T-cell (primary cell): Measurements from ENCODE around the gene LIN28A. TPM values are rescaled to one million over a fixed set of nuclear protein-coding genes. Genes with fewer than 3 reads are reported as not detected.

Source experiments
- ATAC-seq, 4 experiments: fragments of 200-7000 bp in 3 of 4; fragments of 150-1000 bp in 1 of 4; cut with Tn5 transposase; replicated peaks in 1 of 4; 1 replicate in 3 of 4; 2 replicates in 1 of 4; pipeline ENCODE4 v1.10.0; 2021; ENCODE audit warnings: moderate library complexity in 3 of 4, mild to moderate bottlenecking in 2 of 4, moderate number of reproducible peaks in 1 of 4
- CTCF ChIA-PET, 2 donors: fragments of 300-600 bp; sonication (Branson Sonifier 250); formaldehyde crosslinking; loops; one replicate each; lab custom pipeline; 2022; ENCODE audit warnings: antibody characterized with exemption in 2 of 2; lab: Charles Lee
- POLR2A ChIA-PET, 2 donors: fragments of 300-600 bp; sonication (Branson Sonifier 250); formaldehyde crosslinking; loops; one replicate each; lab custom pipeline; 2022; ENCODE audit warnings: antibody characterized with exemption in 2 of 2; lab: Charles Lee
- DNase-seq, 35 experiments: peaks; one replicate each; pipeline versions ENCODE4 v3.0.0 to v3.0.0-alpha.2; 2013 to 2023
- H3K27ac ChIP-seq: one replicate; pipeline ENCODE4 v1.5.1; 2013; ENCODE audit warnings: low read length
- H3K27me3 ChIP-seq, 2 experiments: replicated peaks in 1 of 2; 1 replicate in 1 of 2; 2 replicates in 1 of 2; pipeline versions ENCODE4 v1.6.1 to v1.7.0; 2013; ENCODE audit warnings: low read length in 1 of 2, mixed read lengths in 1 of 2; ENCODE audit not compliant: control insufficient read depth in 2 of 2, insufficient read depth in 2 of 2; ENCODE audit errors: extremely low read depth in 1 of 2
- H3K36me3 ChIP-seq, 2 donors: 1 replicate in 1 of 2; 2 replicates in 1 of 2; pipeline versions ENCODE4 v1.6.1 to v1.7.0; 2013; ENCODE audit warnings: low read length in 1 of 2; ENCODE audit not compliant: control insufficient read depth in 2 of 2, insufficient read depth in 1 of 2; ENCODE audit errors: extremely low read depth in 1 of 2
- H3K4me1 ChIP-seq, 2 experiments: 1 replicate in 1 of 2; 2 replicates in 1 of 2; pipeline versions ENCODE4 v1.6.1 to v1.7.0; 2013; ENCODE audit warnings: low read length in 2 of 2, mixed read lengths in 1 of 2; ENCODE audit not compliant: insufficient read depth in 2 of 2, control insufficient read depth in 1 of 2; ENCODE audit errors: extremely low read depth in 1 of 2
- H3K4me3 ChIP-seq, 2 donors: 1 replicate in 1 of 2; 2 replicates in 1 of 2; pipeline versions ENCODE4 v1.5.1 to v1.7.0; 2013; ENCODE audit warnings: mild to moderate bottlenecking in 2 of 2, low read length in 1 of 2, moderate library complexity in 1 of 2; ENCODE audit not compliant: control insufficient read depth in 1 of 2; ENCODE audit errors: extremely low read depth in 1 of 2
- H3K9me3 ChIP-seq: 2 replicates; pipeline ENCODE4 v1.7.0; 2013
- H3K27ac Mint-ChIP-seq, 2 donors: one replicate each; pipeline ENCODE4 v1.8.0; 2020 to 2021; ENCODE audit warnings: mild to moderate bottlenecking in 2 of 2, mixed read lengths in 2 of 2
- H3K27me3 Mint-ChIP-seq, 2 donors: one replicate each; pipeline ENCODE4 v1.8.0; 2021 to 2022; ENCODE audit warnings: mixed read lengths in 2 of 2
- H3K36me3 Mint-ChIP-seq: one replicate; pipeline ENCODE4 v1.8.0; 2021; ENCODE audit warnings: mixed read lengths
- H3K4me1 Mint-ChIP-seq, 3 donors: one replicate each; pipeline ENCODE4 v1.8.0; 2020 to 2022; ENCODE audit warnings: mixed read lengths in 3 of 3, mild to moderate bottlenecking in 1 of 3
- H3K4me3 Mint-ChIP-seq, 3 donors: one replicate each; pipeline ENCODE4 v1.8.0; 2020 to 2022; ENCODE audit warnings: mild to moderate bottlenecking in 3 of 3, mixed read lengths in 3 of 3, moderate library complexity in 3 of 3
- H3K9me3 Mint-ChIP-seq, 3 donors: one replicate each; pipeline ENCODE4 v1.8.0; 2020 to 2022; ENCODE audit warnings: mixed read lengths in 3 of 3
- WGBS: methylation state at CpG from one replicate; pipeline ENCODE4 v1.1.5; 2013; ENCODE audit warnings: missing lambda C conversion rate; ENCODE audit not compliant: insufficient coverage; 5-methylcytosine and 5-hydroxymethylcytosine counted together
- total RNA-seq, 35 experiments: library from RNA in 6 of 35; stranded (reverse) in 6 of 35; fragments of 120-200 nt in 1 of 35; gene quantifications; one replicate each; pipeline versions ENCODE4 v1.2.1 to v1.2.4 and lab custom pipeline; 2013 to 2026

The LIN28A gene
- total RNA-seq, 5 donors from 2014 or later (not counting 1 experiment from before 2014, with no cell fraction given) = 0.95 to 1.3 (median 1.1) TPM; not detected in 2

DNA sequence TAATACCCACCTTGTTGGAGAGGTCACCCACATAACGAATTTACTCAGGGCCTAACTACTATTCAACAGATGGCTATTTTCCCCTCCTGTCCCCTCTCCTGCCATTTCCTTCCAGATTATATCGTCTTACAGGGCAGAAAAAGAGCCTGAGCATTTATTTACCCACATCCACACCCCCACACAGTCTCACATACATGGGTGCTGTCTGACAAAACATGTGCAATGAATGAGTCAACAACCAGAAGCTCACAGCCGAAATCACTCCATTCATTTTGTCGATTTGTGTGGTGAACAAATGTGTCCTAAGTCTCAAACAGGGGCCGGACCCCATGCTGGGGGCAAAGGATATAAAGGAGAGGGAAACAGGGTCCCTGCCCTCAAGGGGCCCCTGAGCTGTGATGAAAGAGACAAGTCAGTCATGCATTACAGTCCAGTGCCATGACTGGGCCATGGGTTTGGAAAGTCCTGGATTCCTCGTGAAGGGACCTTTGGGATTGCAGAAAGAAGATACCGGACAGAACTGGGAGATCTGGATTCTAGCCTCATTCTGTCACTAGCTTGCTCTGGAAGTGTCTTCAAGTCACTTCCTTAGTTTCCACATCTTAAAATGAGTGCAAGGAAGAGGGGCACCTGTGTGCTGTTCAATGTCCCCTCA, 21.7 kb upstream of the LIN28A start:
- H3K36me3 ChIP-seq = no peaks in the 10 kb centered on the region
- peaks cover 5 to 47% of the 10 kb centered on the region in 2 experiments for H3K4me1 ChIP-seq
- H3K4me3 Mint-ChIP-seq = no peak overlapping the region
- H3K27ac Mint-ChIP-seq = peak overlapping the region in 1 of 2 donors; percentile 44
- H3K9me3 ChIP-seq = no peaks in the 10 kb centered on the region
- H3K9me3 Mint-ChIP-seq = no peaks in the 10 kb centered on the region
- ATAC-seq = no peak
- no peak overlapping the region for H3K4me3 ChIP-seq
- WGBS = 78% methylated on average over 3 of the region's 7 CpGs
- H3K4me1 Mint-ChIP-seq = peaks cover 43 to 57% (median 48%) of the 10 kb centered on the region in 3 donors
- CTCF ChIA-PET = interaction anchor here in 1 of 2 donors (0.6 kb wide), 2 partner anchors 92 to 482 kb away, joined by 6 read pairs; no protein-coding TSS in a partner anchor
- no peak for DNase-seq
- H3K27ac ChIP-seq = no peak overlapping the region
- H3K27me3 Mint-ChIP-seq = no peaks in the 10 kb centered on the region
- POLR2A ChIA-PET = interaction anchor here in 1 of 2 donors (0.6 kb wide), 1 partner anchor 454 kb away, joined by 3 read pairs; no protein-coding TSS in a partner anchor
- no peaks in the 10 kb centered on the region for H3K27me3 ChIP-seq
- H3K36me3 Mint-ChIP-seq = no peaks in the 10 kb centered on the region

DNA sequence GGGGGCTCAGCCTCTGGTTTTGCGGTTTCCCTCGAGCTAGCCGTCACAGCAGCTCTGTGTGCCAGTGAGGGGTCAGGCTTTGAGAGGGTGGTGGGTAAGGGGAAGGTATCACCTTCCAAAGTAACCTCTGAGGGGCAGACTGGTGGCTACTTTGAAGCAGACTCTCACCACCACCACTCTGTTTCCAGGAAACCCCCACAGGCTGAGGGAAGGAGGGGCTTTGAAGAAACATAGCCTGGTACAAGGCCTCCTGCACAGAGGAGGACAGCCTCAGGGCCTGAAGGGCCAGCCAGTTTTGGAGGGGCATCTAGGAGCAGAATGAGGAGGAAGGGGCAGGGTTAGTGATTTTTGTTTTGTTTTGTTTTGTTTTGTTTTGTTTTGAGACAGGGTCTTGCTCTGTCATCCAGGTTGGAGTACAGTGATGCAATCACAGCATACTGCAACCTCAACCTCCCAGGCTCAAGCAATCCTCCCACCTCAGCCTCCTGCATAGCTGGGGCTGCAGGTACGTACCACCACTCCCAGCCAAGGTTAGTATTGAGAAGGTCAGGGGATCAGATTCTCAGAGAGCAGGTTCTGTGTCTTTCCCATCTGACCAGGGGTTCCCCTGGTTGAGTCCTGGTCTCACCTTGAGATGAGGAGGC, 20.9 kb upstream of the LIN28A start:
- H3K36me3 Mint-ChIP-seq = no peaks in the 10 kb centered on the region
- no peak overlapping the region for H3K4me3 Mint-ChIP-seq
- WGBS = no CpG with 5 or more reads among the region's 4 CpGs

DNA sequence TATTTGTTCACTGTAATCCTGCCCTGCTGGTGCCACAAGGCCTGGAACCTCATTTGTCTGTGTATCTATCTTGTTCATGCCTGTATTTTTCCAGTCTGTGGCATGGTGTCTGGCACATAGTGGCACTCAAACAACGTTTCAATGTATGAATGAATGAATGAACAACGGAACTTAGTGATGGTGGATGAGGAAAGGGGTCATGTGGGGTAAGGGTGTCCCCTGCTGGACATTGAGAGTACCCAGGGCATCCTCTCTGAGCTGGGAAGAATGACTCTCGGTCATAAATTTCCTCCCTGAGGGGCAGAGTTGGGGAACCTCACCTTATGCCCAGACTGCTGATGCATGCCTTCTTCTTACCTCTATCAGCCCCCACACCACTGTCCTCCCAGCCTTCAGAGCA, 19.2 kb upstream of the LIN28A start:
- H3K4me1 Mint-ChIP-seq = peaks cover 27 to 39% (median 31%) of the 10 kb centered on the region in 3 donors

More for the DNA sequence above, 20.9 kb upstream of the LIN28A start:
- no peak overlapping the region for H3K27ac ChIP-seq
- Mint-ChIP-seq H3K9me3 (no peaks in the 10 kb centered on the region), H3K27me3 (no peaks in the 10 kb centered on the region), H3K27ac (no peak overlapping the region), H3K4me1 (peaks cover 37 to 50% (median 42%) of the 10 kb centered on the region in 3 donors)
- peaks cover 5 to 42% of the 10 kb centered on the region in 2 experiments for H3K4me1 ChIP-seq
- no peaks in the 10 kb centered on the region for H3K36me3 ChIP-seq
- no peak for ATAC-seq
- no peaks in the 10 kb centered on the region for H3K9me3 ChIP-seq
- CTCF ChIA-PET = interaction anchor here in 1 of 2 donors (0.6 kb wide), 1 partner anchor 91 kb away, joined by 6 read pairs; no protein-coding TSS in a partner anchor
- no peak overlapping the region for H3K4me3 ChIP-seq
- H3K27me3 ChIP-seq = no peaks in the 10 kb centered on the region
- POLR2A ChIA-PET = no interaction called here
- DNase-seq = no peak

DNA sequence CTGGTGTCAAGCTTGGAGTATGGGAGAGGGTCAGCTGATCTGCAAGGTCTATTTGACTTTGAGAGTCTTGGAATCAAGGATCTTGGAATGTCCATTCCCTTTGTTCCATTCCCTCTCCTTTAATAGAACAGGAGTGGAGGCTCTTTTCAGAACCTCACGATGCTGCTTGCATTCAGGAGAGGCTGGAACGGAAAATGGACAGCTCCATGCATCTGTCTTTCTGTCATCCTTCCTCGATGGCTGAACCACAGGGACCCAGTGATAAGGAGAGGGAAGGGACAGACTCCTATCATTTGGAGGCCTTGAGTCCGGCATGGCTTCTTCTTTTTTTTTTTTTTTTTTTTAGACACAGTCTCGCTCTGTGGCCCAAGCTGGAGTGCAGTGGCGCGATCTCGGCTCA, 14.9 kb upstream of the LIN28A start:
- Histone ChIP-seq H3K27me3 (peaks cover 0 to under 1% of the 10 kb centered on the region in 2 experiments), H3K4me1 (peaks cover 0 to 15% of the 10 kb centered on the region in 2 experiments), H3K36me3 (no peaks in the 10 kb centered on the region), H3K9me3 (no peaks in the 10 kb centered on the region), H3K4me3 (no peak overlapping the region), H3K27ac (no peak overlapping the region)
- H3K27ac Mint-ChIP-seq = no peak overlapping the region
- H3K27me3 Mint-ChIP-seq = peaks cover 0 to 3% of the 10 kb centered on the region in 2 donors
- H3K36me3 Mint-ChIP-seq = no peaks in the 10 kb centered on the region
- ChIA-PET POLR2A (no interaction called here), CTCF (interaction anchor here (0.6 to 1.7 kb wide), 3 partner anchors 18 to 21 kb away, joined by 3 to 5 read pairs (median 5); no protein-coding TSS in a partner anchor)
- WGBS = no CpG with 5 or more reads among the region's 8 CpGs
- H3K4me1 Mint-ChIP-seq = peaks cover 14 to 16% (median 16%) of the 10 kb centered on the region in 3 donors
- H3K9me3 Mint-ChIP-seq = no peaks in the 10 kb centered on the region
- no peak for DNase-seq
- no peak for ATAC-seq
- no peak overlapping the region for H3K4me3 Mint-ChIP-seq

More for the DNA sequence above, 19.2 kb upstream of the LIN28A start:
- WGBS = 0% methylated on average over 2 of the region's 3 CpGs
- Mint-ChIP-seq H3K4me3 (no peak overlapping the region), H3K27me3 (no peaks in the 10 kb centered on the region), H3K27ac (peak overlapping the region; percentile 12 to 30), H3K9me3 (no peaks in the 10 kb centered on the region), H3K36me3 (no peaks in the 10 kb centered on the region)
- H3K4me3 ChIP-seq = no peak overlapping the region
- ATAC-seq (peak; percentile 64 to 82 (median 74)), DNase-seq (peak in 27 of 35 experiments; percentile 8 to 77 (median 35))
- CTCF ChIA-PET = interaction anchor here in 1 of 2 donors (0.6 to 1.5 kb wide), 6 partner anchors 8 to 222 kb away, joined by 3 to 7 read pairs (median 3); partner anchors contain the start of gene ZNF593
- no peaks in the 10 kb centered on the region for H3K36me3 ChIP-seq
- H3K4me1 ChIP-seq = peaks cover 0 to 29% of the 10 kb centered on the region in 2 experiments
- POLR2A ChIA-PET = no interaction called here
- H3K27ac ChIP-seq = no peak overlapping the region
- H3K27me3 ChIP-seq = no peaks in the 10 kb centered on the region
- H3K9me3 ChIP-seq = no peaks in the 10 kb centered on the region

DNA sequence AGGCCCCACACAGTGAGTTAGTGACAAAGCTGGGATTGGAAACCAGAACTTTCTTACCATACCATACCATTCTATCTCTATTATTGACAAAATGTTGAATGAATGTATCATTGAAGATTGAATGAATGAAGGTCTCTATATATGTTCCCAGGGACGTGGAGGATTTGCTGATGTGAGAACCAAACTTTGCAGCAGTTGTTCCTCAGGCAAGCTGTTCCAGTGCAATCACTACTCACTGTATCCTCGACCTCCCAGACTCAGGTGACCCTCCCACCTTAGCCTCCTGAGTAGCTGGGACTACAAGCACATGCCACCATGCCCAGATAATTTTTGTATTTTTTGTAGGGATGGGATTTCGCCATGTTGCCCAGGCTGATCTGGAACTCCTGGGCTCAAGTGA, 11.6 kb upstream of the LIN28A start:
- CTCF ChIA-PET = interaction anchor here in 1 of 2 donors (0.6 kb wide), 2 partner anchors 8 to 18 kb away, joined by 3 read pairs; no protein-coding TSS in a partner anchor
- no peak for DNase-seq
- H3K27ac ChIP-seq = no peak overlapping the region
- peaks cover 0 to 3% of the 10 kb centered on the region in 2 experiments for H3K4me1 ChIP-seq
- no peaks in the 10 kb centered on the region for H3K36me3 ChIP-seq
- H3K27ac Mint-ChIP-seq = no peak overlapping the region
- H3K36me3 Mint-ChIP-seq = no peaks in the 10 kb centered on the region
- POLR2A ChIA-PET = no interaction called here
- H3K9me3 ChIP-seq = no peaks in the 10 kb centered on the region
- no peaks in the 10 kb centered on the region for H3K9me3 Mint-ChIP-seq
- H3K4me1 Mint-ChIP-seq = peaks cover 3 to 6% (median 4%) of the 10 kb centered on the region in 3 donors
- H3K4me3 Mint-ChIP-seq = no peak overlapping the region
- H3K27me3 ChIP-seq = peaks cover 0 to 18% of the 10 kb centered on the region in 2 experiments
- ATAC-seq = no peak
- no CpG with 5 or more reads among the region's 3 CpGs for WGBS
- H3K4me3 ChIP-seq = no peak overlapping the region
- peaks cover 17 to 19% of the 10 kb centered on the region in 2 donors for H3K27me3 Mint-ChIP-seq

DNA sequence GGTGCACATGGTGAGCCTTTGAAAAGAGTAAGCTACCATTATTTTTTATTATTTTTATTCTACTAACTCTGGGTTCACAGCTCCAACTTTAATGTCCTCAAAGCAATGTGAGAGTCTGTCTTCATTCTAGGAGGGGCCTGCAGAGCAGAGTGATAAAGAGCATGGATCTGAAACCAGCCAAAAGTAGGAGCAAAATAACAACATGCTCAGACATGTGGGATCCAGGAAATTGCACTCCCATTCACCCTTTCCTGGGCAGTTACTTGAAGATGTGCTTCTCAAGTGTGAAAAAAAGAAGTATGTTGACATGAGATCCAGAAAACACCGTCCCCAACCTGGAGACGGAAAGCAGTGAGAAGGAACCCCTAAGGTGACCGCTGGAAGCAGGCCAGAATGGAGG, 8.7 kb upstream of the LIN28A start:
- Mint-ChIP-seq H3K9me3 (no peaks in the 10 kb centered on the region), H3K27me3 (peaks cover 22% of the 10 kb centered on the region in 2 donors), H3K4me3 (no peak overlapping the region), H3K36me3 (no peaks in the 10 kb centered on the region), H3K4me1 (no peaks in the 10 kb centered on the region), H3K27ac (no peak overlapping the region)
- Histone ChIP-seq H3K9me3 (no peaks in the 10 kb centered on the region), H3K27me3 (peaks cover 0 to 27% of the 10 kb centered on the region in 2 experiments), H3K36me3 (no peaks in the 10 kb centered on the region), H3K4me3 (no peak overlapping the region), H3K4me1 (no peaks in the 10 kb centered on the region), H3K27ac (no peak overlapping the region)
- DNase-seq (no peak), ATAC-seq (no peak)
- ChIA-PET CTCF (interaction anchor here in 1 of 2 donors (1.5 kb wide), 1 partner anchor 15 kb away, joined by 4 read pairs; no protein-coding TSS in a partner anchor), POLR2A (interaction anchor here in 1 of 2 donors (0.7 kb wide), 1 partner anchor 8 kb away, joined by 3 read pairs; no protein-coding TSS in a partner anchor)
- 75% methylated on average over 3 of the region's 3 CpGs for WGBS
